HepG2 (cell line): ENCODE data around the gene AP1AR. TPM values are rescaled to one million over a fixed set of nuclear protein-coding genes. Genes with fewer than 3 reads are reported as not detected.

Source experiments
- BRCA1 ChIP-seq: sonication (generic); formaldehyde crosslinking; IDR thresholded peaks from 2 replicates; pipeline ENCODE4 v1.4.0; 2020; ENCODE audit warnings: missing genetic modification reagents
- FOSL2 ChIP-seq: sonication (generic); formaldehyde crosslinking; IDR thresholded peaks from 2 replicates; pipeline ENCODE4 v1.4.0; 2020; ENCODE audit warnings: missing genetic modification reagents
- FOXK1 ChIP-seq: sonication (generic); formaldehyde crosslinking; IDR thresholded peaks from 2 replicates; pipeline ENCODE4 v1.4.0; 2020; ENCODE audit warnings: low read depth, missing genetic modification reagents, borderline replicate concordance
- GATA4 ChIP-seq: sonication (generic); IDR thresholded peaks from 2 replicates; pipeline ENCODE4 v1.6.1; 2016; ENCODE audit warnings: antibody characterized with exemption, low read depth, borderline replicate concordance
- HDAC2 ChIP-seq: sonication (generic); formaldehyde crosslinking; IDR thresholded peaks from 2 replicates; pipeline ENCODE4 v1.4.0; 2020; ENCODE audit warnings: missing genetic modification reagents
- HIVEP1 ChIP-seq: sonication (generic); formaldehyde crosslinking; IDR thresholded peaks from 2 replicates; pipeline ENCODE4 v1.4.0; 2020; ENCODE audit warnings: mild to moderate bottlenecking, missing genetic modification reagents
- HMG20A ChIP-seq: IDR thresholded peaks from 2 replicates; pipeline ENCODE4 v1.6.1; 2016; ENCODE audit warnings: borderline replicate concordance
- KDM1A ChIP-seq: IDR thresholded peaks from 2 replicates; pipeline ENCODE4 v1.6.1; 2016; ENCODE audit warnings: missing compliant biosample characterization
- KLF16 ChIP-seq, 2 experiments: sonication (generic) in 1 of 2; formaldehyde crosslinking in 1 of 2; IDR thresholded peaks; 2 replicates each; pipeline versions ENCODE4 v1.6.1 to v1.8.0; 2016 to 2023; ENCODE audit warnings: missing genetic modification reagents in 2 of 2, missing compliant biosample characterization in 1 of 2
- NFYB ChIP-seq: sonication (generic); formaldehyde crosslinking; IDR thresholded peaks from 2 replicates; pipeline ENCODE4 v1.4.0; 2020; ENCODE audit warnings: missing genetic modification reagents
- PAX8 ChIP-seq: sonication (generic); formaldehyde crosslinking; IDR thresholded peaks from 2 replicates; pipeline ENCODE4 v1.8.0; 2022; ENCODE audit warnings: mild to moderate bottlenecking, missing genetic modification reagents, borderline replicate concordance
- PHF5A ChIP-seq: IDR thresholded peaks from one replicate; pipeline ENCODE4 v1.6.1; 2018; ENCODE audit warnings: low read depth, missing genetic modification reagents; ENCODE audit not compliant: unreplicated experiment
- PPARG ChIP-seq: conservative IDR thresholded peaks from 2 replicates; pipeline ENCODE4 v1.6.1; 2016; ENCODE audit warnings: missing biosample characterization, missing genetic modification reagents
- REPIN1 ChIP-seq: sonication (generic); formaldehyde crosslinking; IDR thresholded peaks from 2 replicates; pipeline ENCODE4 v1.8.0; 2022; ENCODE audit warnings: missing genetic modification reagents, low read depth, mild to moderate bottlenecking, borderline replicate concordance
- SOX5 ChIP-seq: IDR thresholded peaks from 2 replicates; pipeline ENCODE4 v1.6.1; 2016; ENCODE audit warnings: borderline replicate concordance
- TCF7L2 ChIP-seq: IDR thresholded peaks from 2 replicates; pipeline ENCODE4 v1.6.1; 2011; ENCODE audit warnings: mild to moderate bottlenecking, low read depth, low read length, moderate library complexity
- ZMYM2 ChIP-seq: sonication (generic); formaldehyde crosslinking; IDR thresholded peaks from 2 replicates; pipeline ENCODE4 v1.8.0; 2022; ENCODE audit warnings: mild to moderate bottlenecking, missing genetic modification reagents
- ZNF430 ChIP-seq: sonication (generic); formaldehyde crosslinking; IDR thresholded peaks from 2 replicates; pipeline ENCODE4 v1.9.0; 2021; ENCODE audit warnings: mild to moderate bottlenecking, missing genetic modification reagents
- ZNF431 ChIP-seq: sonication (generic); formaldehyde crosslinking; IDR thresholded peaks from 2 replicates; pipeline ENCODE4 v1.9.0; 2022; ENCODE audit warnings: missing genetic modification reagents, low read depth, mild to moderate bottlenecking, borderline replicate concordance
- ZNF652 ChIP-seq: IDR thresholded peaks from 2 replicates; pipeline ENCODE4 v1.6.1; 2016; ENCODE audit warnings: low read depth, borderline replicate concordance
- ZNF790 ChIP-seq: sonication (generic); formaldehyde crosslinking; IDR thresholded peaks from 2 replicates; pipeline ENCODE4 v1.8.0; 2022; ENCODE audit warnings: missing genetic modification reagents, mild to moderate bottlenecking, borderline replicate concordance
- polyA plus RNA-seq, 8 experiments: library from polyadenylated mRNA; depleted of rRNA in 3 of 8; stranded (reverse) in 7 of 8; unstranded in 1 of 8; fragments of >200 nt; fragmentation: Illumina TruSeq in 4 of 8; extraction: Trizol in 4 of 8; gene quantifications; 2 replicates each; pipeline versions ENCODE4 v1.2.1 to v1.2.3, GENCODE V29; 2011 to 2016; ENCODE audit warnings: low read depth in 4 of 8, missing spikeins in 1 of 8, mixed read lengths in 1 of 8; ENCODE audit not compliant: insufficient read depth in 1 of 8
- total RNA-seq, 5 experiments: library from RNA; depleted of rRNA; stranded (reverse); fragments of >200 nt; fragmentation: Illumina TruSeq; extraction: Trizol; gene quantifications; 2 replicates each; pipeline ENCODE4 v1.2.3, GENCODE V29; 2016; ENCODE audit warnings: low read depth in 1 of 5
- TF ChIP-seq, protein P1 (sequence below): sonication (generic); formaldehyde crosslinking; IDR thresholded peaks from 2 replicates; pipeline ENCODE4 v1.5.0; 2020; ENCODE audit warnings: missing genetic modification reagents
- TF ChIP-seq, protein P2 (sequence below), 2 experiments: sonication (generic) in 1 of 2; formaldehyde crosslinking in 1 of 2; IDR thresholded peaks; 2 replicates each; pipeline versions ENCODE4 v1.4.0 to v1.6.1; 2018 to 2020; ENCODE audit warnings: missing genetic modification reagents in 2 of 2, borderline replicate concordance in 1 of 2, low read depth in 1 of 2, mild to moderate bottlenecking in 1 of 2, missing biosample characterization in 1 of 2
- TF ChIP-seq, protein P3 (sequence below): sonication (generic); formaldehyde crosslinking; IDR thresholded peaks from 2 replicates; pipeline ENCODE4 v1.4.0; 2020; ENCODE audit warnings: missing genetic modification reagents
- TF ChIP-seq, protein P4 (sequence below): sonication (generic); formaldehyde crosslinking; conservative IDR thresholded peaks from 2 replicates; pipeline ENCODE4 v1.4.0; 2020; ENCODE audit warnings: missing genetic modification reagents

Gene AP1AR
- total and polyA plus RNA-seq, 2 of the 13 experiments (the other 11 are each of a cell fraction or from before 2014, with no cell fraction given): 24.9 to 39.9 TPM

DNA sequence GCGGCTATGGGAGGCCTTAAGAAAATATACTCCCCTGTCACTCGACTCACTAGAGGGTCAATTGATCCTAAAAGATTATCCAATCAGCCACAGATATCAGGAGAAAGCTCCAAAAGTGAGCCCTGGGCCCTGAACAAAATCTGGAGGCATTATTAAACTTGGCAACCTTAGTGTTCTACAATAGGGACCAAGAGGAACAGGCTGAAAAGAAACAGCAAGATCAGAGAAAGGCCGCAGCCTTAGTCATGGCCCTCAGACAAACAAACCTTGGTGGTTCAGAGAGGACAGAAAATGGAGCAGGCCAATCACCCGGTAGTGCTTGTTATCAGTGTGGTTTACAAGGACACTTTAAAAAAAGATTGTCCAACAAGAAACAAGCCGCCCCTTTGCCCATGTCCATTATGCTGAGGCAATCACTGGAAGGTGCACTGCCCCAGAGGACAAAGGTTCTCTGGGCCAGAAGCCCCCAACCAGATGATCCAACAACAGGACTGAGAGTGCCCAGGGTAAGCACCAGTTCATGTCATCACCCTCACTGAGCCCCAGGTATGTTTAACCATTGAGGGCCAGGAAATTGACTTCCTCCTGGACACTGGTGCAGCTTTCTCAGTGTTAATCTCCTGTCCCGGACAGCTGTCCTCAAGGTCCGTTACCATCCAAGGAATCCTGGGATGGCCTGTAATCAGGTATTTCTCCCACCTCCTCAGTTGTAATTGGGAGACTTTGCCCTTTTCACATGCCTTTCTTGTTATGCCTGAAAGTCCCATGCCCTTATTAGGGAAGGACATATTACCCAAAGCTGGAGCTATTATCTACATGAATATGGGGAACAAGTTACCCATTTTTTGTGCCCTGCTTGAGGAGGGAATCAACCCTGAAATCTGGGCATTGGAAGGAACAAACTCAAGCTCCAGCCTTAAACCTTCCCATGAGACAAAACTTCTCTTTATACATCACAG is 23.2 kb upstream of the AP1AR start (continued):
- TF ChIP-seq KDM1A (CRISPR knock-in tag): peak; percentile 71; the same call in 1 of the 2 replicates
- TF ChIP-seq, protein P1, sequence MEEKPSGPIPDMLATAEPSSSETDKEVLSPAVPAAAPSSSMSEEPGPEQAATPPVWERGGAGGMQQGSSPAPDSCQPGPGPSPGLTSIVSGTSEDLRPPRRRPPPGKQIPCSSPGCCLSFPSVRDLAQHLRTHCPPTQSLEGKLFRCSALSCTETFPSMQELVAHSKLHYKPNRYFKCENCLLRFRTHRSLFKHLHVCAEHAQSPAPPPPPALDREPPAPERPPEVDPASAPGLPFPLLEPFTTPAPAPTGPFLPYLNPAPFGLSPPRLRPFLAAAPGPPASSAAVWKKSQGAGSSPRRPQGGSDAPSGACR (CRISPR knock-in tag): peak; percentile 54; the same call in 1 of the 2 replicates
- peak; percentile 80; the same call in 1 of the 2 replicates for TF ChIP-seq GATA4
- TF ChIP-seq ZNF431: peak; percentile 56; the same call in 1 of the 2 replicates
- TF ChIP-seq FOXK1: peak; percentile 67
- TF ChIP-seq KLF16 (CRISPR knock-in tag; IDR thresholded peaks at IDR 0.05): peak in 1 of 2 experiments; percentile 81; a peak in 1 of 4 replicates
- peak; percentile 92 for TF ChIP-seq FOSL2 (CRISPR knock-in tag)
- peak; percentile 63; the same call in 1 of the 2 replicates for TF ChIP-seq ZNF430 (CRISPR knock-in tag)
- peak; percentile 88 for TF ChIP-seq SOX5 (CRISPR knock-in tag)
- TF ChIP-seq TCF7L2: peak; percentile 40; the same call in 1 of the 2 replicates
- peak; percentile 91; the same call in 1 of the 2 replicates for TF ChIP-seq HMG20A (CRISPR knock-in tag)
- TF ChIP-seq ZNF790: 0 out of 2 replicates have a peak, but pooled peaks have one; percentile 16
- peak; percentile 82 for TF ChIP-seq HDAC2 (CRISPR knock-in tag)
- TF ChIP-seq BRCA1 (CRISPR knock-in tag): peak; percentile 52; the same call in 1 of the 2 replicates
- TF ChIP-seq HIVEP1 (CRISPR knock-in tag): peak; percentile 88
- TF ChIP-seq, protein P2, sequence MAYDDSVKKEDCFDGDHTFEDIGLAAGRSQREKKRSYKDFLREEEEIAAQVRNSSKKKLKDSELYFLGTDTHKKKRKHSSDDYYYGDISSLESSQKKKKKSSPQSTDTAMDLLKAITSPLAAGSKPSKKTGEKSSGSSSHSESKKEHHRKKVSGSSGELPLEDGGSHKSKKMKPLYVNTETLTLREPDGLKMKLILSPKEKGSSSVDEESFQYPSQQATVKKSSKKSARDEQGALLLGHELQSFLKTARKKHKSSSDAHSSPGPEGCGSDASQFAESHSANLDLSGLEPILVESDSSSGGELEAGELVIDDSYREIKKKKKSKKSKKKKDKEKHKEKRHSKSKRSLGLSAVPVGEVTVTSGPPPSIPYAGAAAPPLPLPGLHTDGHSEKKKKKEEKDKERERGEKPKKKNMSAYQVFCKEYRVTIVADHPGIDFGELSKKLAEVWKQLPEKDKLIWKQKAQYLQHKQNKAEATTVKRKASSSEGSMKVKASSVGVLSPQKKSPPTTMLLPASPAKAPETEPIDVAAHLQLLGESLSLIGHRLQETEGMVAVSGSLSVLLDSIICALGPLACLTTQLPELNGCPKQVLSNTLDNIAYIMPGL (CRISPR knock-in tag; IDR thresholded peaks at IDR 0.05; ENCODE audit: borderline replicate concordance in 1 of 2, low read depth in 1 of 2): peak in 1 of 2 experiments; percentile 54; a peak in 1 of 4 replicates
- TF ChIP-seq PPARG (CRISPR knock-in tag): peak; percentile 74
- 0 out of 2 replicates have a peak, but pooled peaks have one; percentile 42 for TF ChIP-seq ZMYM2 (CRISPR knock-in tag)
- TF ChIP-seq PAX8: 0 out of 2 replicates have a peak, but pooled peaks have one; percentile 53
- TF ChIP-seq NFYB (CRISPR knock-in tag): peak; percentile 66
- peak; percentile 96 for TF ChIP-seq ZNF652 (CRISPR knock-in tag)
- TF ChIP-seq, protein P3, sequence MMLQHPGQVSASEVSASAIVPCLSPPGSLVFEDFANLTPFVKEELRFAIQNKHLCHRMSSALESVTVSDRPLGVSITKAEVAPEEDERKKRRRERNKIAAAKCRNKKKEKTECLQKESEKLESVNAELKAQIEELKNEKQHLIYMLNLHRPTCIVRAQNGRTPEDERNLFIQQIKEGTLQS (CRISPR knock-in tag): peak; percentile 88
- TF ChIP-seq, protein P4, sequence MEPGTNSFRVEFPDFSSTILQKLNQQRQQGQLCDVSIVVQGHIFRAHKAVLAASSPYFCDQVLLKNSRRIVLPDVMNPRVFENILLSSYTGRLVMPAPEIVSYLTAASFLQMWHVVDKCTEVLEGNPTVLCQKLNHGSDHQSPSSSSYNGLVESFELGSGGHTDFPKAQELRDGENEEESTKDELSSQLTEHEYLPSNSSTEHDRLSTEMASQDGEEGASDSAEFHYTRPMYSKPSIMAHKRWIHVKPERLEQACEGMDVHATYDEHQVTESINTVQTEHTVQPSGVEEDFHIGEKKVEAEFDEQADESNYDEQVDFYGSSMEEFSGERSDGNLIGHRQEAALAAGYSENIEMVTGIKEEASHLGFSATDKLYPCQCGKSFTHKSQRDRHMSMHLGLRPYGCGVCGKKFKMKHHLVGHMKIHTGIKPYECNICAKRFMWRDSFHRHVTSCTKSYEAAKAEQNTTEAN (CRISPR knock-in tag): 0 out of 2 replicates have a peak, but pooled peaks have one; percentile 37
- peak; percentile 90 for TF ChIP-seq REPIN1 (CRISPR knock-in tag)
- TF ChIP-seq PHF5A (CRISPR knock-in tag): peak; percentile 47
